Parathyroid adenoma (tissue), 2 donors: Measurements from ENCODE around the gene STAT5A.

Experiments used
- H2AFZ ChIP-seq: fragments of 300-600 bp; sonication (generic); one replicate; pipeline ENCODE4 v1.7.0; 2017; ENCODE audit warnings: antibody characterized with exemption, mild to moderate bottlenecking
- H3K27ac ChIP-seq: fragments of 300-600 bp; sonication (generic); one replicate; pipeline ENCODE4 v1.7.0; 2017
- H3K27me3 ChIP-seq: fragments of 300-600 bp; sonication (generic); one replicate; pipeline ENCODE4 v1.7.0; 2017; ENCODE audit warnings: low read length; ENCODE audit not compliant: control insufficient read depth, insufficient read depth
- H3K36me3 ChIP-seq: fragments of 300-600 bp; sonication (generic); one replicate; pipeline ENCODE4 v1.7.0; 2017; ENCODE audit warnings: low read length; ENCODE audit not compliant: control insufficient read depth, insufficient read depth
- H3K4me1 ChIP-seq: fragments of 300-600 bp; sonication (generic); one replicate; pipeline ENCODE4 v1.7.0; 2017; ENCODE audit warnings: control low read depth
- H3K4me2 ChIP-seq: fragments of 300-600 bp; sonication (generic); one replicate; pipeline ENCODE4 v1.7.0; 2017; ENCODE audit warnings: low read length
- H3K4me3 ChIP-seq: fragments of 300-600 bp; sonication (generic); one replicate; pipeline ENCODE4 v1.7.0; 2017; ENCODE audit warnings: low read depth, low read length
- H3K79me2 ChIP-seq: fragments of 300-600 bp; sonication (generic); one replicate; pipeline ENCODE4 v1.7.0; 2017; ENCODE audit warnings: control low read depth
- H3K9ac ChIP-seq: fragments of 300-600 bp; sonication (generic); one replicate; pipeline ENCODE4 v1.7.0; 2017; ENCODE audit warnings: mild to moderate bottlenecking
- H3K9me3 ChIP-seq: fragments of 300-600 bp; sonication (generic); one replicate; pipeline ENCODE4 v1.7.0; 2017; ENCODE audit warnings: low read length; ENCODE audit not compliant: control insufficient read depth
- CTCF ChIP-seq: fragments of 300-600 bp; sonication (generic); IDR thresholded peaks from one replicate; pipeline ENCODE4 v1.7.0; 2017; ENCODE audit warnings: antibody characterized with exemption, mild to moderate bottlenecking
- donor health status: primary hyperparathyroidism.

STAT5A gene

GRCh38 chr17:42271006-42271778 lies 17.1 kb upstream of the STAT5A start:
- no peak overlapping the region for H3K9ac ChIP-seq
- TF ChIP-seq CTCF = no peak
- H3K79me2 ChIP-seq = peaks cover 20% of the 10 kb centered on the region
- H3K27ac ChIP-seq = no peak overlapping the region
- H3K9me3 ChIP-seq = no peaks in the 10 kb centered on the region
- H3K4me2 ChIP-seq = no peak overlapping the region
- H3K4me3 ChIP-seq = no peak overlapping the region
- H3K36me3 ChIP-seq = no peaks in the 10 kb centered on the region
- H2AFZ ChIP-seq = no peak overlapping the region
- peaks cover 4% of the 10 kb centered on the region for H3K4me1 ChIP-seq
- no peaks in the 10 kb centered on the region for H3K27me3 ChIP-seq

- Histone ChIP-seq H2AFZ (no peak overlapping the region), H3K9ac (no peak overlapping the region), H3K9me3 (no peaks in the 10 kb centered on the region), H3K79me2 (peaks cover 20% of the 10 kb centered on the region), H3K36me3 (no peaks in the 10 kb centered on the region), H3K4me2 (no peak overlapping the region), H3K4me3 (no peak overlapping the region), H3K27ac (no peak overlapping the region), H3K27me3 (no peaks in the 10 kb centered on the region), H3K4me1 (peaks cover 4% of the 10 kb centered on the region)
- no peak for TF ChIP-seq CTCF
These were observed 16.6 kb upstream of the STAT5A start for GRCh38 chr17:42271779-42272035.

- Histone ChIP-seq H3K9ac (no peak overlapping the region), H3K36me3 (no peaks in the 10 kb centered on the region), H3K4me2 (no peak overlapping the region), H3K27me3 (no peaks in the 10 kb centered on the region), H3K4me3 (no peak overlapping the region), H3K4me1 (peaks cover 6% of the 10 kb centered on the region), H3K79me2 (peaks cover 16% of the 10 kb centered on the region), H2AFZ (no peak overlapping the region), H3K27ac (no peak overlapping the region), H3K9me3 (no peaks in the 10 kb centered on the region)
- TF ChIP-seq CTCF = no peak
These were observed 16.0 kb upstream of the STAT5A start for GRCh38 chr17:42272162-42272907.

GRCh38 chr17:42273474-42274252 lies 14.6 kb upstream of the STAT5A start:
- Histone ChIP-seq H3K9me3 (no peaks in the 10 kb centered on the region), H3K4me1 (peaks cover 6% of the 10 kb centered on the region), H3K79me2 (peaks cover 14% of the 10 kb centered on the region), H3K36me3 (no peaks in the 10 kb centered on the region), H3K9ac (no peak overlapping the region), H3K4me2 (peak overlapping the region; percentile 4), H3K27me3 (no peaks in the 10 kb centered on the region), H3K27ac (no peak overlapping the region), H2AFZ (no peak overlapping the region), H3K4me3 (no peak overlapping the region)
- TF ChIP-seq CTCF = no peak
